ENCODE results near the gene UBE2F. TPM values are rescaled to one million over a fixed set of nuclear protein-coding genes. Genes with fewer than 3 reads are reported as not detected.
"Not testable (repeated sequence)": the region's sequence is repeated elsewhere in the genome, so short reads cannot be mapped to it uniquely, and the experiment has no call there.

The UBE2F gene
- total RNA-seq, 1 donor from 2014 or later: 44.4 TPM

DNA sequence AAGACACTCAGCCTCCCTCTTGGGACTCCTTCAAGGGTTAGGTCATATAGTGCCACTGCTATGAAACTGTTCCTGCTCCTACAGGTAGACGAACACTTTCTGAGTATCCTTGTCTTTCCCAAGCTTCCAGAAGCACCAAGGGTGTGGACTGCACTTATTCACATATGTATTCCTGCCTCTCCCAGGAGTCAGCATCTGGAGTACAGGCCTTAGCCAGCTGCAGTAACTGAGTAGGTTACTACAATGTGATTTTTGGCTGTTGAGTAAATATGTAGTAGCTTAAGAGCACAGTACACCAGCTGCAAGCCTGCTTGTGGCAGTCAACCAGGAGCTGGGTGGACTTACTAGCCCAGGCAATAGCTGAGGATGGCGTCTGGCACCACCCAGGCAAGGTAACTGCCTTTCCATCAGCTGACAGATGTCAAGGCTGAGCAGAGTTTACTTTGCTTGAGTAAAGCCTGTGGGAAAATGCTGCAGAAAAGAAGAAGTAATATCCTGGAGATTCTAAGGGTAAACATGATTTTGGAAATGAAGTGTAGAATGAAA lies 80.0 kb downstream of the UBE2F start:
- DNase-seq (ENCODE audit: low spot score): no peak

DNA sequence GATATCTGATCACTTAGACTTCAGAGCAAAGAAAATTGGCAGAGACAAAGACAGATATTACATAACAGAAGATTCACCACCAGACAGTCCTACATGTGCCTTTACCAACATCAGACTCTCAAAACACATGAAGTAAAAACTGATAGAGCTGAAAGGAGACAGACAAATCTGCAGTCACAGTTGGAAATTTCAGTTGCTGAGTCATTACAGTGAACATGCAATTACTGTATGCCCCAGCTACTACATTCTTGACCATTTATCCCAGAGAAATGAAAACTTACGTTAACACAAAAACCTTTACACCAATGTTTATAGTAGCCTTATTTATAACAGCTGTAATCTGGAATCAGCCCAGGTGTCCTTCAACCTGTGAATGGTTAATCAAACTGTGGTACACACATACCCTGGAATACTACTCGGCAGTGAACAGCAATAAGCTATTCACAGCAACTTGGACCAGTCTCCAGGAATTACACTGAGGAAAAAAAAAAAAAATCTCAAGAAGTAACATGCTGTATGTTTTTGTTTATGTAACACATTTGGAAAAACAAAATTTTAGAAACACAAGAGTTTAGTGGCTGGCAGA lies 86.5 kb downstream of the UBE2F start:
- no peak for DNase-seq (ENCODE audit: low spot score)

DNA sequence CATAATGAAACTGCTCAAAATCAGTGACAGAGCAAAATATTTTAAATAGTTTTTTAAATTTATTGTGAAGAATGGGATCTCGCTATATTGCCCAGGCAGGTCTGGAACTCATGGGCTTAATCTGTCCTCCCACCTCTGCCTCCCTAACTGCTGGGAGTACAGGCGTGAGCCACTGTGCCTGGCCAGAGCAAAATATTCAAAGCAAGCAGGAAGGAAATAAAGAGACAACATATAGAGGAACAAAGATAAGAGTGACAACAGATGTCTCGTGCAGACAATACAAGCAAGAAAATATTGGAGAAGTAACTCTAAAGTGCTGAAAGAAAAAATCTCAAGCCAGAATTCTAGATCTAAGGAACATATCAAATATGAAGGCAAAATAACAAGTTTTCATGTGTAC lies 89.0 kb downstream of the UBE2F start:
- no peak for DNase-seq (ENCODE audit: low spot score)

DNA sequence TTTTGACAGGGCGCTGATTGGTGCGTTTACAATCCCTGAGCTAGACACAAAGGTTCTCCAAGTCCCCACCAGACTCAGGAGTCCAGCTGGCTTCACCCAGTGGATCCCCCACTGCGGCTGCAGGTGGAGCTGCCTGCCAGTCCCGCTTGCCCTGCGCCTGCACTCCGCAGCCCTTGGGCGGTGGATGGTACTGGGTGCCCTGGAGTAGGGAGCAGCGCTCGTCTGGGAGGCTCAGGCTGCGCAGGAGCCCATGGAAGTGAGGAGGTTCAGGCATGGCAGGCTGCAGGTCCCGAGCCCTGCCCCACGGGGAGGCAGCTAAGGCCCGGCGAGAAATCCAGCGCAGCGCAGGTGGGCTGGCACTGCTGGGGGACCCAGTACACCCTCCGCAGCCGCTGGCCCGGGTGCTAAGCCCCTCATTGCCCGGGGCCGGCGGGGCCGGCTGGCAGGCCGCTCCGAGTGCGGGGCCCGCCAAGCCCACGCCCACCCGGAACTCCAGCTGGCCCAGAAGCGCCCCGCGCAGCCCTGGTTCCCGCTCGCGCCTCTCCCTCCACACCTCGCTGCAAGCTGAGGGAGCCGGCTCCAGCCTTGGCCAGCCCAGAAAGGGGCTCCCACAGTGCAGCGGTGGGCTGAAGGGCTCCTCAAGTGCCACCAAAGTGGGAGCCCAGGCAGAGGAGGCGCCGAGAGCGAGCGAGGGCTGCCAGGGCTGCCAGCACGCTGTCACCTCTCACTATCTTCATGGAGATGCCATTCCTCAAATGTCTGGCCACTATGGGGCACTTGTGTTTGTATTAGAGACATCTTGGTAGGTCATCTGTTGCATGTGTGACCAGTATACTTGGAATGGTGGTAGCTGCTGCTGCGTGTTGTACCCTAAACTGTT lies 91.1 kb downstream of the UBE2F start:
- DNase-seq (ENCODE audit: low spot score): not testable (repeated sequence)

DNA sequence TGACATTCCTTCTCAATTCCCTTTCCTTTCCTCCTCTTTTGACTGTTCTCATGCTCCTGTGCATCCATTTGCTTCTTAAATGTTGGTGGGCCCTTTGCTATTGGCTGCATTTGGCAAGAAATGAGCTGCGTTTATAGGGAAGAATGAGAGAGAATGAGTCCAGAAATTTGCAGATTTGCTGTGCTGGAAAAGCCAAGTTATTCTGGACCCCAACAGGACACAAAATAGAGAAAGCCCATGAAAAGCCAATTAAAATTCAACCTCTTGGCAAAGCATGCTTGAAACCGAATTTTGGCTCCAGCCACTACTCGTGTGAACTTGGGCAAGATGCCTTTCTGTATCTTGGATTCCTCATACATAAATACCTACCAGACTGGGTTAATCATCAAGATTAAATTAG lies 92.7 kb downstream of the UBE2F start:
- DNase-seq (ENCODE audit: low spot score): no peak

DNA sequence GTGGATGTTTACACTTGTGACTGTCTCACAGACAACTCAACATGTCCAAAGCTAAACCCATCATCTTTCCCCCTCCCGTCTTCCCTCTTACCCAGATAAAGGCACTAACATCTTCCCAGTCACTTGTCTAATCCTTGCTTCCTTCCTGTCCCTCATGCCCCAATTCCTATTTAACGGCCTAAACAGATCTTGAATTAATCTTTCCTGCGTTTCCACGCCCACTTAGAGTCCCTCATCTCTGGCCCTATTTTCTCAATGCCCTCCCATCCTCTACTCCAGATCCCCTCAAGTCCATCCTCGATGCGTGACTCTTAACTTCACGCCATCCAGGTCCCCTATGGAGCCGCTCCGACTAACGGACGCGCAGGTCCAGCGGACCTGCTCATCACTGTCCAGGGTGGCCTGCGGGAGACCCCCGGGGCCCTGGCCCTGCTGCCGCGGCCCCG lies 93.3 kb downstream of the UBE2F start:
- no peak for DNase-seq (ENCODE audit: low spot score)

DNA sequence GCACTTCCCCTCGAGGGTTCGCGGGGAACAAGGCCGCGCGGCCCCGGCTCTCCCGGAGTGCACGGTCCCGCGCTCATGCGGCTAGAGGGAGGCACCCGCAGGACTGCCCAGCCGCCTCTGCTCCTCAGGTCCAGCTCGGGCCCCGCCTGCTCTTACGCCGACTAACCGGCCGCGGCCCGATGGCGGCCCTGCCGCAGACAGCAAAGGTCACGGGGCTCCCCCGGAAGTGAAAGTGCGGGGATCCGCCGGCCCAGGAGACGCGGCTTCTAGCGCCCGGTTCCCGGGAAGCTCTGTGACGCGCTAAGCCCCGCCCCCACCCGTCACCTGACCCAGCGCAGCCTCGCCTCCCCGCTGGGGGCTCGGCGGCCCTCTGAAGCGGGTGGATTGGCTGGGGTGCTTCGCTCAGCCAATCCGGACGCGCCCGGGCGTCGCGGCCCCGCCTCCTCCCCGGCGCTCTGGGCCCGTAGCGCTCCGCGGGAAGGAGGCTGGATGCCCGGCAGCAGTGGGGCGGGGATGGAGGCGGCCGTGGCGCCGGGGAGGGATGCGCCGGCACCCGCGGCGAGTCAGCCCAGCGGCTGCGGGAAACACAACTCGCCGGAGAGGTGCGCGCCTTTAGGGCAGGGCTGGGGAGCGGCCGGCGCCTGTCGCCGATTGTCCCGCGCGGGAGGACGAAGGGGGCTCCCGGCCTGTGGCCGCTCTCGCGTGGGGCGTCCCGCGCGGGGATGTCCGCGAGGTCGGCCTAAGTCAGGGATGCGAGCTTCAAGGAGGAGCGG lies 93.9 kb downstream of the UBE2F start, which contains the start of gene SCLY:
SCLY (plus strand) TSS at position 460 of the 773 bp plus-strand sequence; CDS start at position 514, 54 bp downstream.
- peak; percentile 98 for DNase-seq (ENCODE audit: low spot score)

DNA sequence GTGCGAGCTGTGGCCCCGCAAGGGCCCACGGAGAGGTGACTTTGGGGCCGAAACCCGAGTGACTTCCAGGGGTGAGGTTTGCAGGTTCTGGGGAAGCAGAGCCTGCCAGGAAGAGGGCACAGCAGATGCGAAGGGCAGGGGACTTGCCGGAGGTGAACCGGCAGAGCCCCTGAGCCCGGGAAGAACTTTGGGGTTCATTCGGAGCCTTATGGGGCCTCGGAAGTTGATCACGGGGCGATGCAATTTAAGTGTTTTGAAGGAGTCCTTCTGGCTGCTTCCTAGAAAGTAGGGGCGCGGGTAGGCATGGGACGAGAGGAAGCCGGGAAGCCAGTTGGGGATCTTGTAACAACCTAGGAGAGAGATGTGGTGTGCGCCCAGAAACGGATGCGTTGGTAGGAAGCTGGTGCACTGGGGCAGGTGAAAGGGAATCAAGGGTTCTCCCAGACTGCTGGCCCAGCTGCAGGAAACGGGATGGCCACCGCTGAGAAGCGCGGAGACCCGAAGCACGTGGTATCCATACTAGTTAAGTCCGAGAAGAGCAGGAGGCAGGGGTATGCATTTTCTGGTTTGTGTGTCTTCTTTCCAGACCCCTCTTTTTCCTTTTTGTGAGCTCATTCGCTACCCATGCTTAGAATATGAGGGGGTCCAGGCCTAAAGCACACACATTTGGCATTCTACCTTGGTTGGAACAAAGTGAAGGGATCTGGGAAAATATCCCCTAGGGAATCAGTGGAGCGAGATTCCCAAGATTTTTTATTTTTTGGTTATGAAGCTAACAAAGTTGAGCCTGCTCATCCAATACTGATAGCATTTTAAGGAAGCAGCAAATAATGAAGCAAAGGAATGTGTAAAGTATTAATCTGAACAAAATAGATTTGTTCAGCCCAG lies 94.7 kb downstream of the UBE2F start:
- no peak for DNase-seq (ENCODE audit: low spot score)

DNA sequence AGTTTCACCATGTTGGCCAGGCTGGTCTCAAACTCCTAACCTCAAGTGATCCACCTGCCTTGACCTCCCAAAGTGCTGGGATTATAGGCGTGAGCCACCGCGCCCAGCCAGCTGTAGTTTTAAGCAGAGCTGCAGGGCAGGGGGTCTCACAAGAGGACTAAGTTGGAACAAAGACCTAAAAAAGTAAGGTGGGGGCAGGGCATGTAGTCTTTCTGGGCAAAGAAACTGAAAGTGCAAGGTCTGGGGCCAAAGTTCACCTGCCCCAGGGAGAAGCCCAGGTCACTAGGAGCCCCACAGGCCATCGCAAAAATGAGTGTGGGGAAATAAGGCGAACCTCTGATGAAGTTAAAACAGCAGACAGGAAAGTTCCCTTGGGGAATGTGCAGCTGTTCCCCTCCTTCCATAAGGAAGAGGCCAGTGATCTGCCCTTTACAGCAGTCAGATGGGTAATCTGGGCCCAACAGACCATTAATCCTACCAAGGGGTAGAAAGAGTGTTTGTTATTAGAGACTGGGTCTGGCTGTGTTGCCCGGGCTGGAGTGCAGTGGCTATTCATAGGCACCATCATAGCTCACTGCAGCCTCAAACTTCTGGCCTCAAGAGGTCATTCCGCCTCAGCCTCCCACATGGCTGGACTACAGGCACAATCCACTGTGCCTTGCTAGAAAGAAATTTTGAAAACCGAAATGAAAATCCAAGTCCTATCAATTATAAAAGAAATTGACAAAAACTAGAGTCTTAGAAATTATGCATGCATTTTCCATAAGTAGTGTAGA lies 96.8 kb downstream of the UBE2F start:
- no peak for DNase-seq (ENCODE audit: low spot score)

DNA sequence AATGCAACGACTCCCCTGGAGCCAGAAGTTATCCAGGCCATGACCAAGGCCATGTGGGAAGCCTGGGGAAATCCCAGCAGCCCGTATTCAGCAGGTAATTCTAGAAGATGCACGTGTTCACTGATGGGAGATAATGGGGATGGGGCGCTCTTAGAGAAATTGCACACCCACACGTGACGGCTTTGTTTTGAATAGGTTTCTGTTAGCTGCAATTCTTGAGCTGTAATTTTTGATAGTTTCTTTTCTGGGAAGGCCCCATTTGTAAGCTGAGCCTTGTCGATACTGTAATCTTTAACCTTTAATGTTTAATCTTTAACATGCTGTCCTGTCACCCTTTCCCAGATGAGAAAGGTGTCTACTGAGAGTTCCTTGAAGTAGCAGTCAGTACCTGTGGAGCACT lies 97.6 kb downstream of the UBE2F start:
- DNase-seq (ENCODE audit: low spot score): no peak

DNA sequence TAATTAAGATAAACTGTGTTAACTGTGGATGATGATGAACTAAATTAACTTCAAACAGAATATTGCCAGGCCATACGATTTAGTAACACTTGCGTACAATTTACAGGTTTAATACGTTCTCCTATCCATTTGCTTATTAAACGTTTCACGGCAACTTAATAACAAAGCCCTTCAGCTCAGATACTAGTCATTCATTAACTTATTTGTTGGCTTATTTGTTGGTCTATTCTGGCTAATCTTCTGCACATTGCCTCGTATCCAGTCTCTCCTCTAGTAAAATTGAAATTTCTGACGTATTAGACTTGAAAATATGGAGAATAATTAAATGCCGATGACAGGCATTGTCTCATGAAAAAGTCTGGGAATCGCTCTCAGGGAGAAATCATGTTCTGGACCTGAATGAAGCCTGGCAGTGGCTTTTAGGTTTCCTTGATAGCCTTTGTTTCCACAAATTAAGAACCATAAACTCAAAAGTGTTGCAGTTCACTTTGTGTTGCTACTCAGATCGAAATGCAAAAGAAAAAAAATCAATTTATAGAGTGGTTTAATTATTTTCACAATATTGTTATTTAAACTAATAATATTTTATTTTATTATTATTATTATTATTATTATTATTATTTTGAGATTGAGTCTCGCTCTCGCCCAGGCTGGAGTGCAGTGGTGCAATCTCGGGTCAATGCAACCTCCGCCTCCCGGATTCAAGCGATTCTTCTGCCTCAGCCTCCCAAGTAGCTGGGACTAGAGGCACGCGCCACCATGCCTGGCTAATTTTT lies 98.4 kb downstream of the UBE2F start:
- no peak for DNase-seq (ENCODE audit: low spot score)

DNA sequence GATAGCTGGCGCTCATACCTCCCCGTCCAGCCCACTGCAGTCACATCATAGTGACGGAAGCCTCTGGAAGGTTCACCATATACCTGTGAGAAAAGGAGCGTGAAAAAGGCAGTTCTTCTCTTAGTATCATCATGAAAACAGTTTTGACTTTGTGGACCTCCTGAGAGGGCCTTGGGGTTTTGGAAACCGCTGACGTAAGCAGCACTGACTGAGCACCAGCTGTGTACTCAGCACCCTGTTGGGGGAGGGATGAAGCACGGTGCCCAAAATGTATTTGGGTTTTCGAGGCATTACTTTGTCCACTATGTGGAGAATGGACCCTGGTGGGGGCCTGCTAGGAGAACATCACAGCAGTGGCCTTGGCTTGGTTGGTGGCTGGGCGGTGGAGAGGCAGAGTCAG lies 99.4 kb downstream of the UBE2F start:
- no peak for DNase-seq (ENCODE audit: low spot score)

DNA sequence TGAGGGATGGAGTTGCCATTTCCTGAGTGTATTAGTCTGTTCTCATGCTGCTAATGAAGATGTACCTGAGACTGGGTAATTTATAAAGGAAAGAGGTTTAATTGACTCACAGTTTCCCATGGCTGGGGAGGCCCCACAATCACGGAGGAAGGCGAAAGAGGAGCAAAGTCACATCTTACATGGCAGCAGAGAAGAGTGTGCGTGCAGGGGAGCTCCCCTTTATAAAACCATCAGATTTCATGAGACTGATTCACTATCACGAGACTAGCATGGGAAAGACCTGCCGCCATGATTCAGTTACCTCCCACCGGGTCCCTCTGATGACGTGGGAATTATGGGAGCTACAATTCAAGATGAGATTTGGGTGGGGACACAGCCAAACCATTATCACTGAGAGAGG lies 99.9 kb downstream of the UBE2F start:
- not testable (repeated sequence) for DNase-seq (ENCODE audit: low spot score)

DNA sequence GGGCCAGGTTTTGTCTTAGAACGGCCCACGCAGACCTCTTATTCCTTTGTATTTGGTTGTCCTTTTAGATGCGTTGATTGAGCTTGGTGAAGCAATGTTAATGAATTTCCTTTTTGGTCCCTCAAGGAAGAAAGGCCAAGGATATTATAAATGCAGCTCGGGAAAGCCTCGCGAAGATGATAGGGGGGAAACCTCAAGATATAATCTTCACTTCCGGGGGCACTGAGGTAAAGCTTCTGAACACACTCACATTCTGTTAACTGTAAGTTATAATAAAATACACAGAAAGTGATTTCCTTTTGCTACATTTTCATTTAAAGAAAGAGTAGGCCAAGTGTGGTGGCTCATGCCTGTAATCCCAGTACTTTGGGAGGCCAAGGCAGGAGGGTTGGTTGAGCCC lies 101.1 kb downstream of the UBE2F start:
- no peak for DNase-seq (ENCODE audit: low spot score)

DNA sequence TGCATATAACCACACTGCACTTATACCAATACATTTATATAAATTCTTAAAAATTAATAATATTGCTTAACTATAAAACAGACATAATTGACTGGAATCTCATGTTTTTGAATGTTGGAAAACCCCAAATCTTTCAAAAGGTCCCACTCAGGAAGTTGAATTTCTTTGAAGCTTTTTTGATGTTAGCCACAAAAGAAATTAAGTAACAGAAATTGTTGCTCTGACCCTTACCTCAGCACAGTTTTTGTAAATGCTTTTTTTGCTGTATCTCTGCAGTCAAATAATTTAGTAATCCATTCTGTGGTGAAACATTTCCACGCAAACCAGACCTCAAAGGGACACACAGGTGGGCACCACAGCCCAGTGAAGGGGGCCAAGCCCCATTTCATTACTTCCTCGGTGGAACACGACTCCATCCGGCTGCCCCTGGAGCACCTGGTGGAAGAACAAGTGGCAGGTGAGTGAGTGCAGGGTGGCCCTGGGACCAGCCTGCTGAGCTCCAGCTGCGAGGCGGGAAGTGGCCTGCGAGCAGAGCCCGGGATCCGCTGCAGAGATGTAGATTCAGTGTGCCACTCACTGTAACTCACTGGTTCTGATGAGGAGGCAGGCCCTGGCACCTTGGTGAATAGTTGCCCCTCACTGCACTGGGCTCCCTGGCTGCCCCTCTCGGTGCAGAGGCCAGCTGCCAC lies 102.4 kb downstream of the UBE2F start:
- no peak for DNase-seq (ENCODE audit: low spot score)

DNA sequence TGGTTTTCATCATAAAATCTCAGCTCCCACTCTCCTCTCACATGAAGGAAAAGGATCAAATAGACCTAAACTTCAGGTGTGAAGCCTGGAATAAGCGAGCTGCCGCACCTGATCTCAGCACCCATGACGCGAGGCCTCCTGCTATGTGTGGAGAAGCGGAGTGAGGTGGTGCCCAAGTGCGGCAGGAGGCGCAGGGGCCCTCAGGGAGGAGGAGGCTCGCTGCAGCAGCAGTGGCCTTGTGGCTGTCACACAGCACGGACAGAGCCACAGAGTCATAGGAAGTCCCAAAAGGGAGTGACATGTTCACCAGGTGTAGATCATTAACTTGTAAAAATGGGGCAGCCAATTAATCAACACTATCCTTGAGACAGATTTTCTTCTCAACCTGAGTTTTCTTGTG lies 103.1 kb downstream of the UBE2F start:
- DNase-seq (ENCODE audit: low spot score): no peak

DNA sequence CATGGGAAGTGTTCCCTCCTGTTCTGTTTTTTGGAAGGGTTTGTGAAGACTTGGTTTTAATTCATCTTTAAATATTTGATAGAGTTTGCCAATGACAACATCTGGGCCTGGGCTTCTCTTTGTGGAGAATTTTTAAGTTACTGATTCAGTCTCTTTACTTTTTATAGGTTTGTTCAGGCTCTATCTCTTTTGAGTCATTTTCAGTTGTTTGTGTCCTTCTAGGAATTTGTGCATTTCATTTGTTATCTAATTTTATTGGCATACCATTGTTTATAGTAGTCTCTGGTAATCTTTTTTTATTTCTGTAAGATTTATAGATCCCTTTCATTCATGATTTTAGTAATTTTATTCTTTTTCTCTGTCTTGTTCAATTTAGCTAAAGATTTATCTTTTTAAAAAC lies 108.6 kb downstream of the UBE2F start:
- no peak for DNase-seq (ENCODE audit: low spot score)

DNA sequence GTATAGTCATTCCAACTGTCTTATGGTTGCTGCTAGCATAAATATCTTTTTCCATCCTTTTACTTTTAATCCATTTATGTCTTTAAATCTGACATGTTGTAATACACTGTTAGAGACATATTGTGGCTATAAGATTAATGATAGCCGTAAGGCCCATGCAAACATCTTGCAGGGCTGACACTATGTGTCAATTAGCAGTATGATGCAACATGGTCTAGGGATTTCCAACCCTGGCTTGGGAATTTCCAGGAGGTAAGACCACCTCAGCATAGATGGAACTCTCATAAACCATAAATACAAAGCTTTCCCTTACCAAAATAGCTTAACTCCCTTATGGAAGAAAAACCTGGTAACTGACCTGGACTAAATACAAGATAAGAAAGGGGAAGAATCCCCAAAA lies 110.5 kb downstream of the UBE2F start:
- no peak for DNase-seq (ENCODE audit: low spot score)

DNA sequence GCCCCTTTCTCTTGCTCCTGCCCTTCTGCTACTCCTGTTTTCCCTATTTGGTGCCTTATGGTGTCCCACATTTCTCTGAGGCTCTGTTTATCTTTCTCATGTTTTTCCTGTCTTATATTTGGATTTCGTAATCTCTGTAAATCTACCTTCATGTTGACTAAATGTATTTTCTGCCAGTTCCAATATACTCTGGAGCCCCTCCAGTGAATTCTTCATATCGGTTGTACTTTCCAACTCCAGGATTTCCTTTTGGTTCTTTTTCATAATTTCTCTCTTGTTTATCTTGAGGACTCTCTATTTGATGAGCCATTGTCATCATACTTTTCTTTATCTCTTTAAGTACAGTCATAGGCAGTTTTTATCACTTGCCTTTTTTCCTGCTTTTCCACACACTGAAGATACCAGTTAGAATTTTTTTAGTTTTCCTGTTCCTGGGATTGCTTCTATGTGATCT lies 113.1 kb downstream of the UBE2F start:
- DNase-seq (ENCODE audit: low spot score): no peak

All from ureter (tissue), 1 donor.